GM23338 (cell line): ENCODE results near the gene CD3D. TPM values are rescaled to one million over a fixed set of nuclear protein-coding genes. Genes with fewer than 3 reads are reported as not detected.

Experiments used
- ATAC-seq: fragments of 200-7000 bp; cut with Tn5 transposase; 3 replicates; pipeline ENCODE4 v1.9.1; 2020
- DNase-seq: peaks from one replicate; pipeline ENCODE4 v3.0.0-alpha.2; 2015; ENCODE audit warnings: low spot score
- H2AFZ ChIP-seq: fragments of 200-600 bp; sonication (generic); 2 replicates; pipeline ENCODE4 v1.8.0; 2016; ENCODE audit warnings: antibody characterized with exemption, mild to moderate bottlenecking, moderate library complexity
- H3F3A ChIP-seq: fragments of 200-600 bp; sonication (generic); replicated peaks from 2 replicates; pipeline ENCODE4 v1.8.0; 2017; ENCODE audit warnings: antibody characterized with exemption, mixed run types, low read depth
- H3K27ac ChIP-seq: fragments of 200-600 bp; sonication (generic); 2 replicates; pipeline ENCODE4 v1.6.1; 2016; ENCODE audit warnings: low read depth
- H3K27me3 ChIP-seq: fragments of 200-600 bp; sonication (generic); 2 replicates; pipeline ENCODE4 v1.8.0; 2016; ENCODE audit warnings: mild to moderate bottlenecking, mixed run types, moderate library complexity; ENCODE audit not compliant: insufficient read depth
- H3K36me3 ChIP-seq: fragments of 200-600 bp; sonication (generic); 2 replicates; pipeline ENCODE4 v1.8.0; 2016; ENCODE audit warnings: mild to moderate bottlenecking; ENCODE audit not compliant: insufficient read depth
- H3K4me1 ChIP-seq: fragments of 200-600 bp; sonication (generic); 2 replicates; pipeline ENCODE4 v1.8.0; 2016; ENCODE audit warnings: mild to moderate bottlenecking, moderate library complexity; ENCODE audit not compliant: insufficient read depth
- H3K4me2 ChIP-seq: fragments of 200-600 bp; sonication (generic); 2 replicates; pipeline ENCODE4 v1.7.1; 2017; ENCODE audit warnings: mixed run types
- H3K4me3 ChIP-seq: fragments of 200-600 bp; sonication (generic); 2 replicates; pipeline ENCODE4 v1.6.1; 2016; ENCODE audit warnings: mixed run types
- H3K79me2 ChIP-seq: fragments of 200-600 bp; sonication (generic); replicated peaks from 2 replicates; pipeline ENCODE4 v1.8.0; 2017; ENCODE audit warnings: mild to moderate bottlenecking; ENCODE audit not compliant: insufficient read depth
- H3K9me2 ChIP-seq: fragments of 200-600 bp; sonication (generic); 2 replicates; pipeline ENCODE4 v1.8.0; 2017; ENCODE audit not compliant: insufficient read depth
- H4K20me1 ChIP-seq: fragments of 200-600 bp; sonication (generic); replicated peaks from 2 replicates; pipeline ENCODE4 v1.8.0; 2017; ENCODE audit warnings: mild to moderate bottlenecking; ENCODE audit not compliant: insufficient read depth
- H3K27ac Mint-ChIP-seq: 2 replicates; pipeline ENCODE4 v1.8.0; 2020; ENCODE audit warnings: inconsistent platforms, mild to moderate bottlenecking, moderate library complexity, mixed read lengths
- H3K27me3 Mint-ChIP-seq: 3 replicates; pipeline ENCODE4 v1.8.0; 2022; ENCODE audit warnings: low read depth, mild to moderate bottlenecking, moderate library complexity, mixed read lengths, inconsistent platforms; ENCODE audit not compliant: insufficient read depth, poor library complexity
- H3K36me3 Mint-ChIP-seq: 3 replicates; pipeline ENCODE4 v1.8.0; 2021; ENCODE audit warnings: low read depth, mild to moderate bottlenecking, inconsistent platforms, moderate library complexity, mixed read lengths
- H3K4me1 Mint-ChIP-seq: 3 replicates; pipeline ENCODE4 v1.8.0; 2020; ENCODE audit warnings: mild to moderate bottlenecking, inconsistent platforms, mixed read lengths
- H3K4me3 Mint-ChIP-seq: 3 replicates; pipeline ENCODE4 v1.8.0; 2021; ENCODE audit warnings: moderate library complexity, mild to moderate bottlenecking, inconsistent platforms, mixed read lengths
- H3K9me3 Mint-ChIP-seq: 3 replicates; pipeline ENCODE4 v1.8.0; 2020; ENCODE audit warnings: moderate library complexity, mild to moderate bottlenecking, inconsistent platforms, mixed read lengths
- CREB1 ChIP-seq: fragments of 250-450 bp; sonication (Bioruptor Pico); IDR thresholded peaks from 2 replicates; pipeline ENCODE4 v1.5.0; 2020; ENCODE audit warnings: low read depth, mild to moderate bottlenecking, moderate library complexity
- EZH2 ChIP-seq: fragments of 200-600 bp; sonication (generic); IDR thresholded peaks from one replicate; pipeline ENCODE4 v1.8.0; 2017; ENCODE audit warnings: antibody characterized with exemption, mild to moderate bottlenecking, low read depth; ENCODE audit not compliant: unreplicated experiment
- EZH2phosphoT487 ChIP-seq: fragments of 200-600 bp; sonication (generic); IDR thresholded peaks from one replicate; pipeline ENCODE4 v1.8.1; 2018; ENCODE audit warnings: antibody characterized with exemption; ENCODE audit not compliant: unreplicated experiment
- JUNB ChIP-seq: IDR thresholded peaks from one replicate; pipeline ENCODE4 v1.6.1; 2016; ENCODE audit warnings: antibody characterized with exemption; ENCODE audit not compliant: unreplicated experiment
- NANOG ChIP-seq: IDR thresholded peaks from 2 replicates; pipeline ENCODE4 v1.6.1; 2016; ENCODE audit warnings: antibody characterized with exemption, borderline replicate concordance
- POLR2AphosphoS5 ChIP-seq: IDR thresholded peaks from 2 replicates; pipeline ENCODE4 v1.6.1; 2016; ENCODE audit warnings: antibody characterized with exemption, low read depth
- STAT1 ChIP-seq: IDR thresholded peaks from one replicate; pipeline ENCODE4 v1.6.1; 2016; ENCODE audit warnings: antibody characterized with exemption; ENCODE audit not compliant: unreplicated experiment
- ZNF114 ChIP-seq: fragments of 250-450 bp; sonication (Bioruptor Pico); IDR thresholded peaks from 2 replicates; pipeline ENCODE4 v1.5.0; 2020; ENCODE audit warnings: mild to moderate bottlenecking, moderate library complexity
- ZNF331 ChIP-seq: fragments of 250-450 bp; sonication (Bioruptor Pico); IDR thresholded peaks from 2 replicates; pipeline ENCODE4 v1.5.0; 2020; ENCODE audit warnings: low read depth, mild to moderate bottlenecking, moderate library complexity
- polyA plus RNA-seq: library from polyadenylated mRNA; unstranded; fragments of >200 nt; fragmentation: Nextera tagmentation; extraction: Ambion mirVana; gene quantifications from 2 replicates; pipeline ENCODE4 v1.2.1, GENCODE V29; 2016
- total RNA-seq: library from RNA; depleted of rRNA; stranded (reverse); fragments of >200 nt; shearing (Covaris generic); gene quantifications from 2 replicates; pipeline ENCODE4 v1.2.3, GENCODE V29; 2014
- TF ChIP-seq, protein P1 (sequence below): IDR thresholded peaks from 2 replicates; pipeline ENCODE4 v1.6.1; 2016; ENCODE audit warnings: antibody characterized with exemption
- TF ChIP-seq, protein P2 (sequence below), 2 experiments: fragments of 200-600 bp in 1 of 2; sonication (generic) in 1 of 2; conservative IDR thresholded peaks; 2 replicates each; pipeline versions ENCODE4 v1.5.1 to v1.6.1; 2016 to 2017; ENCODE audit warnings: antibody characterized with exemption in 2 of 2, low read depth in 2 of 2, mild to moderate bottlenecking in 2 of 2, moderate library complexity in 1 of 2
- TF ChIP-seq, protein P3 (sequence below): fragments of 250-450 bp; sonication (Bioruptor Pico); IDR thresholded peaks from 2 replicates; pipeline ENCODE4 v1.5.0; 2020; ENCODE audit warnings: mild to moderate bottlenecking, moderate library complexity
- TF ChIP-seq, protein P4 (sequence below): IDR thresholded peaks from one replicate; pipeline ENCODE4 v1.6.1; 2018; ENCODE audit warnings: antibody characterized with exemption; ENCODE audit not compliant: unreplicated experiment

Gene CD3D
- total and polyA plus RNA-seq, 2 experiments from 2014 or later = not detected

DNA sequence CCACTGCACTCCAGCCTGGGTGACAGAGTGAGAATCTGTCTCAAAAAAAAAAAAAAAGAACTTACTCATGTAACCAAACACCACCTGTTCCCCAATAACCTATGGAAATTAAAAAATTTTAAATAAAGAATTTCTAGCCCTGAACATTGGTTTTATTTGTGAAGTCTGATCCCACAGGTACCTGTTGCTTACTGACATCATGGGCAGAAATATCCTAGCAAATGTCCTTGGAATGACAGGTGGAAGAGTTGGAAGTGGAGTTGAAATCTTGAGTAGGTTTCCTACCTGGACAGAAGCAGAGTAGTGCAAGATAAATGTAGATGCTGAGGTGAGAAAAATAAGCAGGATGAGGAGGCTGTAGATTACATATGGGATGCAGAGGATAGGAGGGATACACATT, 17.2 kb downstream of the CD3D start:
- no peak for DNase-seq
- no peak overlapping the region for H3K4me3 Mint-ChIP-seq
- Histone ChIP-seq H3K4me3 (no peak overlapping the region), H3K79me2 (no peaks in the 10 kb centered on the region), H3F3A (no peaks in the 10 kb centered on the region), H3K27me3 (no peaks in the 10 kb centered on the region), H2AFZ (no peak overlapping the region), H4K20me1 (no peaks in the 10 kb centered on the region), H3K36me3 (no peaks in the 10 kb centered on the region), H3K4me1 (no peaks in the 10 kb centered on the region; the same call in 1 of the 2 replicates), H3K9me2 (no peaks in the 10 kb centered on the region), H3K4me2 (no peak overlapping the region), H3K27ac (no peak overlapping the region)
- H3K27ac Mint-ChIP-seq = no peak overlapping the region
- H3K4me1 Mint-ChIP-seq = peaks cover 7% of the 10 kb centered on the region; the same call in 2 of the 3 replicates
- TF ChIP-seq NANOG (no peak), CREB1 (CRISPR knock-in tag) (no peak), STAT1 (no peak), EZH2 (no peak), POLR2AphosphoS5 (no peak), EZH2phosphoT487 (no peak), ZNF114 (CRISPR knock-in tag) (no peak), JUNB (no peak), ZNF331 (no peak)
- TF ChIP-seq, protein P1, sequence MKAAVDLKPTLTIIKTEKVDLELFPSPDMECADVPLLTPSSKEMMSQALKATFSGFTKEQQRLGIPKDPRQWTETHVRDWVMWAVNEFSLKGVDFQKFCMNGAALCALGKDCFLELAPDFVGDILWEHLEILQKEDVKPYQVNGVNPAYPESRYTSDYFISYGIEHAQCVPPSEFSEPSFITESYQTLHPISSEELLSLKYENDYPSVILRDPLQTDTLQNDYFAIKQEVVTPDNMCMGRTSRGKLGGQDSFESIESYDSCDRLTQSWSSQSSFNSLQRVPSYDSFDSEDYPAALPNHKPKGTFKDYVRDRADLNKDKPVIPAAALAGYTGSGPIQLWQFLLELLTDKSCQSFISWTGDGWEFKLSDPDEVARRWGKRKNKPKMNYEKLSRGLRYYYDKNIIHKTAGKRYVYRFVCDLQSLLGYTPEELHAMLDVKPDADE = no peak
- TF ChIP-seq, protein P2, sequence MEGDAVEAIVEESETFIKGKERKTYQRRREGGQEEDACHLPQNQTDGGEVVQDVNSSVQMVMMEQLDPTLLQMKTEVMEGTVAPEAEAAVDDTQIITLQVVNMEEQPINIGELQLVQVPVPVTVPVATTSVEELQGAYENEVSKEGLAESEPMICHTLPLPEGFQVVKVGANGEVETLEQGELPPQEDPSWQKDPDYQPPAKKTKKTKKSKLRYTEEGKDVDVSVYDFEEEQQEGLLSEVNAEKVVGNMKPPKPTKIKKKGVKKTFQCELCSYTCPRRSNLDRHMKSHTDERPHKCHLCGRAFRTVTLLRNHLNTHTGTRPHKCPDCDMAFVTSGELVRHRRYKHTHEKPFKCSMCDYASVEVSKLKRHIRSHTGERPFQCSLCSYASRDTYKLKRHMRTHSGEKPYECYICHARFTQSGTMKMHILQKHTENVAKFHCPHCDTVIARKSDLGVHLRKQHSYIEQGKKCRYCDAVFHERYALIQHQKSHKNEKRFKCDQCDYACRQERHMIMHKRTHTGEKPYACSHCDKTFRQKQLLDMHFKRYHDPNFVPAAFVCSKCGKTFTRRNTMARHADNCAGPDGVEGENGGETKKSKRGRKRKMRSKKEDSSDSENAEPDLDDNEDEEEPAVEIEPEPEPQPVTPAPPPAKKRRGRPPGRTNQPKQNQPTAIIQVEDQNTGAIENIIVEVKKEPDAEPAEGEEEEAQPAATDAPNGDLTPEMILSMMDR (conservative IDR thresholded peaks at IDR 0.05; ENCODE audit: low read depth in 2 of 2) = no peak
- TF ChIP-seq, protein P3, sequence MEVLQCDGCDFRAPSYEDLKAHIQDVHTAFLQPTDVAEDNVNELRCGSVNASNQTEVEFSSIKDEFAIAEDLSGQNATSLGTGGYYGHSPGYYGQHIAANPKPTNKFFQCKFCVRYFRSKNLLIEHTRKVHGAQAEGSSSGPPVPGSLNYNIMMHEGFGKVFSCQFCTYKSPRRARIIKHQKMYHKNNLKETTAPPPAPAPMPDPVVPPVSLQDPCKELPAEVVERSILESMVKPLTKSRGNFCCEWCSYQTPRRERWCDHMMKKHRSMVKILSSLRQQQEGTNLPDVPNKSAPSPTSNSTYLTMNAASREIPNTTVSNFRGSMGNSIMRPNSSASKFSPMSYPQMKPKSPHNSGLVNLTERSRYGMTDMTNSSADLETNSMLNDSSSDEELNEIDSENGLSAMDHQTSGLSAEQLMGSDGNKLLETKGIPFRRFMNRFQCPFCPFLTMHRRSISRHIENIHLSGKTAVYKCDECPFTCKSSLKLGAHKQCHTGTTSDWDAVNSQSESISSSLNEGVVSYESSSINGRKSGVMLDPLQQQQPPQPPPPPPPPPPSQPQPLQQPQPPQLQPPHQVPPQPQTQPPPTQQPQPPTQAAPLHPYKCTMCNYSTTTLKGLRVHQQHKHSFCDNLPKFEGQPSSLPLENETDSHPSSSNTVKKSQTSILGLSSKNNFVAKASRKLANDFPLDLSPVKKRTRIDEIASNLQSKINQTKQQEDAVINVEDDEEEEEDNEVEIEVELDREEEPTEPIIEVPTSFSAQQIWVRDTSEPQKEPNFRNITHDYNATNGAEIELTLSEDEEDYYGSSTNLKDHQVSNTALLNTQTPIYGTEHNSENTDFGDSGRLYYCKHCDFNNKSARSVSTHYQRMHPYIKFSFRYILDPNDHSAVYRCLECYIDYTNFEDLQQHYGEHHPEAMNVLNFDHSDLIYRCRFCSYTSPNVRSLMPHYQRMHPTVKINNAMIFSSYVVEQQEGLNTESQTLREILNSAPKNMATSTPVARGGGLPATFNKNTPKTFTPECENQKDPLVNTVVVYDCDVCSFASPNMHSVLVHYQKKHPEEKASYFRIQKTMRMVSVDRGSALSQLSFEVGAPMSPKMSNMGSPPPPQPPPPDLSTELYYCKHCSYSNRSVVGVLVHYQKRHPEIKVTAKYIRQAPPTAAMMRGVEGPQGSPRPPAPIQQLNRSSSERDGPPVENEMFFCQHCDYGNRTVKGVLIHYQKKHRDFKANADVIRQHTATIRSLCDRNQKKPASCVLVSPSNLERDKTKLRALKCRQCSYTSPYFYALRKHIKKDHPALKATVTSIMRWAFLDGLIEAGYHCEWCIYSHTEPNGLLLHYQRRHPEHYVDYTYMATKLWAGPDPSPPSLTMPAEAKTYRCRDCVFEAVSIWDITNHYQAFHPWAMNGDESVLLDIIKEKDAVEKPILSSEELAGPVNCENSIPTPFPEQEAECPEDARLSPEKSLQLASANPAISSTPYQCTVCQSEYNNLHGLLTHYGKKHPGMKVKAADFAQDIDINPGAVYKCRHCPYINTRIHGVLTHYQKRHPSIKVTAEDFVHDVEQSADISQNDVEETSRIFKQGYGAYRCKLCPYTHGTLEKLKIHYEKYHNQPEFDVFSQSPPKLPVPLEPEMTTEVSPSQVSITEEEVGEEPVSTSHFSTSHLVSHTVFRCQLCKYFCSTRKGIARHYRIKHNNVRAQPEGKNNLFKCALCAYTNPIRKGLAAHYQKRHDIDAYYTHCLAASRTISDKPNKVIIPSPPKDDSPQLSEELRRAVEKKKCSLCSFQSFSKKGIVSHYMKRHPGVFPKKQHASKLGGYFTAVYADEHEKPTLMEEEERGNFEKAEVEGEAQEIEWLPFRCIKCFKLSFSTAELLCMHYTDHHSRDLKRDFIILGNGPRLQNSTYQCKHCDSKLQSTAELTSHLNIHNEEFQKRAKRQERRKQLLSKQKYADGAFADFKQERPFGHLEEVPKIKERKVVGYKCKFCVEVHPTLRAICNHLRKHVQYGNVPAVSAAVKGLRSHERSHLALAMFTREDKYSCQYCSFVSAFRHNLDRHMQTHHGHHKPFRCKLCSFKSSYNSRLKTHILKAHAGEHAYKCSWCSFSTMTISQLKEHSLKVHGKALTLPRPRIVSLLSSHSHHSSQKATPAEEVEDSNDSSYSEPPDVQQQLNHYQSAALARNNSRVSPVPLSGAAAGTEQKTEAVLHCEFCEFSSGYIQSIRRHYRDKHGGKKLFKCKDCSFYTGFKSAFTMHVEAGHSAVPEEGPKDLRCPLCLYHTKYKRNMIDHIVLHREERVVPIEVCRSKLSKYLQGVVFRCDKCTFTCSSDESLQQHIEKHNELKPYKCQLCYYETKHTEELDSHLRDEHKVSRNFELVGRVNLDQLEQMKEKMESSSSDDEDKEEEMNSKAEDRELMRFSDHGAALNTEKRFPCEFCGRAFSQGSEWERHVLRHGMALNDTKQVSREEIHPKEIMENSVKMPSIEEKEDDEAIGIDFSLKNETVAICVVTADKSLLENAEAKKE (CRISPR knock-in tag) = no peak
- TF ChIP-seq, protein P4, sequence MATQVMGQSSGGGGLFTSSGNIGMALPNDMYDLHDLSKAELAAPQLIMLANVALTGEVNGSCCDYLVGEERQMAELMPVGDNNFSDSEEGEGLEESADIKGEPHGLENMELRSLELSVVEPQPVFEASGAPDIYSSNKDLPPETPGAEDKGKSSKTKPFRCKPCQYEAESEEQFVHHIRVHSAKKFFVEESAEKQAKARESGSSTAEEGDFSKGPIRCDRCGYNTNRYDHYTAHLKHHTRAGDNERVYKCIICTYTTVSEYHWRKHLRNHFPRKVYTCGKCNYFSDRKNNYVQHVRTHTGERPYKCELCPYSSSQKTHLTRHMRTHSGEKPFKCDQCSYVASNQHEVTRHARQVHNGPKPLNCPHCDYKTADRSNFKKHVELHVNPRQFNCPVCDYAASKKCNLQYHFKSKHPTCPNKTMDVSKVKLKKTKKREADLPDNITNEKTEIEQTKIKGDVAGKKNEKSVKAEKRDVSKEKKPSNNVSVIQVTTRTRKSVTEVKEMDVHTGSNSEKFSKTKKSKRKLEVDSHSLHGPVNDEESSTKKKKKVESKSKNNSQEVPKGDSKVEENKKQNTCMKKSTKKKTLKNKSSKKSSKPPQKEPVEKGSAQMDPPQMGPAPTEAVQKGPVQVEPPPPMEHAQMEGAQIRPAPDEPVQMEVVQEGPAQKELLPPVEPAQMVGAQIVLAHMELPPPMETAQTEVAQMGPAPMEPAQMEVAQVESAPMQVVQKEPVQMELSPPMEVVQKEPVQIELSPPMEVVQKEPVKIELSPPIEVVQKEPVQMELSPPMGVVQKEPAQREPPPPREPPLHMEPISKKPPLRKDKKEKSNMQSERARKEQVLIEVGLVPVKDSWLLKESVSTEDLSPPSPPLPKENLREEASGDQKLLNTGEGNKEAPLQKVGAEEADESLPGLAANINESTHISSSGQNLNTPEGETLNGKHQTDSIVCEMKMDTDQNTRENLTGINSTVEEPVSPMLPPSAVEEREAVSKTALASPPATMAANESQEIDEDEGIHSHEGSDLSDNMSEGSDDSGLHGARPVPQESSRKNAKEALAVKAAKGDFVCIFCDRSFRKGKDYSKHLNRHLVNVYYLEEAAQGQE = no peak
- peaks cover 8% of the 10 kb centered on the region; the same call in 2 of the 3 replicates for H3K9me3 Mint-ChIP-seq
- ATAC-seq = no peak
- no peaks in the 10 kb centered on the region for H3K36me3 Mint-ChIP-seq
- peaks cover 4% of the 10 kb centered on the region for H3K27me3 Mint-ChIP-seq
